GM06990 (cell line): ENCODE results near the gene TANGO2.
A peak's percentile ranks its signal among the peaks of the same experiment; 100 is the strongest.

Experiments
- DNase-seq: peaks from one replicate; pipeline ENCODE4 v3.0.0-alpha.2; 2011; ENCODE audit not compliant: insufficient read length; ENCODE audit errors: extremely low read depth
- H3K27me3 ChIP-seq: replicated peaks from 2 replicates; pipeline ENCODE4 v1.6.0; 2011; ENCODE audit warnings: low read length; ENCODE audit not compliant: control insufficient read depth, insufficient read depth
- H3K36me3 ChIP-seq: 2 replicates; pipeline ENCODE4 v1.5.1; 2011; ENCODE audit warnings: low read length; ENCODE audit not compliant: control insufficient read depth, insufficient read depth
- H3K4me3 ChIP-seq: replicated peaks from 2 replicates; pipeline ENCODE4 v1.5.1; 2011; ENCODE audit warnings: low read depth, mild to moderate bottlenecking, control low read depth, low read length
- TF ChIP-seq, protein P1 (sequence below): IDR thresholded peaks from 2 replicates; pipeline ENCODE4 v1.5.1; 2011; ENCODE audit warnings: low read length, control low read depth, mild to moderate bottlenecking, inconsistent platforms; ENCODE audit not compliant: insufficient read depth, poor library complexity, severe bottlenecking

The TANGO2 gene

DNA sequence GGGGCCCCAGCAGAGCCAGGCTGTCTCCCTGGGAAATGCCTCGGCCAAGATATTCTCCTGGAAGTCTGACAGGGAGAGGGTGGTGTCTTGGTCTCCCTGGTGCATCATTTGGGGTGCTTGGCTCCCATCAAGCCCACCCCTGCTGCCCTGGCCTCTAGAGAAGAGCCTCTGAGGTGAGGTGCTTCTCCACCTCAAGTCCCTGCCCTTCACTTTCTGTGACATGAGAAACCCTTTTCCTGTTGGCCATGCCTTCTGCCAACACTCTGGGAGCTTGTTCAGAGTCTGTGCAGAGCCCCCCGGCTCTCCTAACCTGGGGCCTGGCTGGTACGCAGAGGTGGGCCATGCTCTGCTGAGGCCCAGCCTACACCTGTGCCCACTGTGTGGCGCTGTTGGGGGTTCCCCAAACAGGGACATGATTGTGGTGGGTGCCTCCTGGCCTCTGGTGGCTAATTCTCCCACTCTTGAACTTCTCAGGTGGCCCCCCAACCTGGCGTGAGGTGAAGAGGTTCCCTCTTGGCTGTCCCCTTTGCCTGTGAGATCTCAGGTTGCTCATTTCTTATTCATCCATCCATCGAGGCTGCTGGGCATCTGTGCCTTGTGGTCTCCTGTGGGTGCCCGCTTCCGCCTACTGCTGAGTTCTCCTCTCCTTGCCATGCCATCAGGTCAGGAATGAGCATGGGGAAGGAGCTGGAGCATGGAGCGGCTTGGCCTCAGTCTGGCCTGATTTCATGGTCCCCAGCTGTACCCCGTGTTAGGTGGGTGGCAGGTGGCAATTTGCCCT lies 40.0 kb downstream of the TANGO2 start:
- no peak for DNase-seq
- Histone ChIP-seq H3K27me3 (no peaks in the 10 kb centered on the region), H3K36me3 (peaks cover 9% of the 10 kb centered on the region), H3K4me3 (no peak overlapping the region)
- TF ChIP-seq, protein P1, sequence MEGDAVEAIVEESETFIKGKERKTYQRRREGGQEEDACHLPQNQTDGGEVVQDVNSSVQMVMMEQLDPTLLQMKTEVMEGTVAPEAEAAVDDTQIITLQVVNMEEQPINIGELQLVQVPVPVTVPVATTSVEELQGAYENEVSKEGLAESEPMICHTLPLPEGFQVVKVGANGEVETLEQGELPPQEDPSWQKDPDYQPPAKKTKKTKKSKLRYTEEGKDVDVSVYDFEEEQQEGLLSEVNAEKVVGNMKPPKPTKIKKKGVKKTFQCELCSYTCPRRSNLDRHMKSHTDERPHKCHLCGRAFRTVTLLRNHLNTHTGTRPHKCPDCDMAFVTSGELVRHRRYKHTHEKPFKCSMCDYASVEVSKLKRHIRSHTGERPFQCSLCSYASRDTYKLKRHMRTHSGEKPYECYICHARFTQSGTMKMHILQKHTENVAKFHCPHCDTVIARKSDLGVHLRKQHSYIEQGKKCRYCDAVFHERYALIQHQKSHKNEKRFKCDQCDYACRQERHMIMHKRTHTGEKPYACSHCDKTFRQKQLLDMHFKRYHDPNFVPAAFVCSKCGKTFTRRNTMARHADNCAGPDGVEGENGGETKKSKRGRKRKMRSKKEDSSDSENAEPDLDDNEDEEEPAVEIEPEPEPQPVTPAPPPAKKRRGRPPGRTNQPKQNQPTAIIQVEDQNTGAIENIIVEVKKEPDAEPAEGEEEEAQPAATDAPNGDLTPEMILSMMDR, result peak; percentile 45

DNA sequence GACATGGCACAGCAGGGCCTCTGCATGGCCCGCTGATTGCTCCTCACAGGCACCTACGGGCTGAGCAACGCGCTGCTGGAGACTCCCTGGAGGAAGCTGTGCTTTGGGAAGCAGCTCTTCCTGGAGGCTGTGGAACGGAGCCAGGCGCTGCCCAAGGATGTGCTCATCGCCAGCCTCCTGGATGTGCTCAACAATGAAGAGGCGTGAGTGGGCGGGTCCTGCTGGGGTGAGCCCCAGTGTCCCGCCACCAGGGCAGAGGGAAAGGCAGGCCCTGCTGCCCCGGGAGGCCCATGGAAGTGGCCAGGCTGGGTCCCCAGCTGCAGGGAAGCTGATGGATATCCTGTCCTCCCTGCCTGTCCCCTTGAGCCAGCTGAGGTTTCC lies 40.6 kb downstream of the TANGO2 start:
- Histone ChIP-seq H3K36me3 (peaks cover 7% of the 10 kb centered on the region), H3K27me3 (no peaks in the 10 kb centered on the region), H3K4me3 (no peak overlapping the region)
- TF ChIP-seq, protein P1, result no peak
- no peak for DNase-seq

DNA sequence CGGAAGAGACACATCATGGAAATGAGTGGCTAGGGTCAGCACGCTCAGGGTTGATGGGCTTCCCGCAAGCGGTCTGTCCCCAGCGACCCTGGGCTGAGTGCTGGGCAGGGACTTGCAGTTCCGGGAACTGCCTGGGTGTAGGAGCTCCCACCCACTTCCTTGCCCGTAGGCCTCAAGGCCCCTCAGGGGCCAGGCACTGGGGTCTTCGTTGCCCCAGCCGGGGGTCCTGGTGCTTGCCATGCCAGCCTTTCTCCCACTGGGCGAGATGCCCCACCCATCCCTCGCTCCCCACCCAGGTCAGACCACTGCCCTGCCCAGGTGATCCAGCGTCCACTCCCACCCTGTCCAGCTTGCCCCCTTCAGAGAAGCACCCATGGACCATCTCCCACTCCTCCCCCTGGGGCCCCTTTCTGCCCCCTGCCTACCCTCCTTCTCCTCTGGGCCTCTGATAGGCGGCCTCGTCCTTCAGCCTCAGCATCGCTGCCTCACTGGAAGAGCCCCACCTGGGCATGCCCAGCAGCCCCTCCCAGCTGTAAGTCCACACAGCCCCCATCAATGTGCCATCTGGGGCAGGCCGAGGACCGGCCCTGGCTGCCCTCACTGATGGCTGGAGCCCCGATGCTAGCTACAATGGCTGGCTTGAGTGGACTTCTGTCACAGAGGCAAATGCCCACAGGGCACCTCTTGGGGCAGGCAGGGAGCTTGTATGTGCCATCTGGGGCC lies 41.3 kb downstream of the TANGO2 start:
- no peak for DNase-seq
- TF ChIP-seq, protein P1, result no peak
- no peaks in the 10 kb centered on the region for H3K27me3 ChIP-seq
- peaks cover 7% of the 10 kb centered on the region for H3K36me3 ChIP-seq
- no peak overlapping the region for H3K4me3 ChIP-seq

DNA sequence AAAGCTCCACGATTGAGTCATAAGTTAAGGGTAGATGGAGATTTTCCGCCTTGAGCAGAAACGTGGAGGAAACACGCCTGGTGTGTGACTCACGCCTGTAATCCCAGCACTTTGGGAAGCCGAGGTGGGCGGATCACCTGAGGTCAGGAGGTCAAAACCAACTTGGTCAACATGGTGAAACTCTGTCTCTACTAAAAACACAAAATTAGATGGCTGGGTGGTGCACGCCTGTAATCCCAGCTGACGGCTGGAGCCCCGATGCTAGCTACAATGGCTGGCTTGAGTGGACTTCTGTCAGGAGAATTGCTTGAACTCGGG lies 41.8 kb downstream of the TANGO2 start:
- no peak for DNase-seq
- H3K4me3 ChIP-seq, result no peak overlapping the region
- TF ChIP-seq, protein P1, result no peak

DNA sequence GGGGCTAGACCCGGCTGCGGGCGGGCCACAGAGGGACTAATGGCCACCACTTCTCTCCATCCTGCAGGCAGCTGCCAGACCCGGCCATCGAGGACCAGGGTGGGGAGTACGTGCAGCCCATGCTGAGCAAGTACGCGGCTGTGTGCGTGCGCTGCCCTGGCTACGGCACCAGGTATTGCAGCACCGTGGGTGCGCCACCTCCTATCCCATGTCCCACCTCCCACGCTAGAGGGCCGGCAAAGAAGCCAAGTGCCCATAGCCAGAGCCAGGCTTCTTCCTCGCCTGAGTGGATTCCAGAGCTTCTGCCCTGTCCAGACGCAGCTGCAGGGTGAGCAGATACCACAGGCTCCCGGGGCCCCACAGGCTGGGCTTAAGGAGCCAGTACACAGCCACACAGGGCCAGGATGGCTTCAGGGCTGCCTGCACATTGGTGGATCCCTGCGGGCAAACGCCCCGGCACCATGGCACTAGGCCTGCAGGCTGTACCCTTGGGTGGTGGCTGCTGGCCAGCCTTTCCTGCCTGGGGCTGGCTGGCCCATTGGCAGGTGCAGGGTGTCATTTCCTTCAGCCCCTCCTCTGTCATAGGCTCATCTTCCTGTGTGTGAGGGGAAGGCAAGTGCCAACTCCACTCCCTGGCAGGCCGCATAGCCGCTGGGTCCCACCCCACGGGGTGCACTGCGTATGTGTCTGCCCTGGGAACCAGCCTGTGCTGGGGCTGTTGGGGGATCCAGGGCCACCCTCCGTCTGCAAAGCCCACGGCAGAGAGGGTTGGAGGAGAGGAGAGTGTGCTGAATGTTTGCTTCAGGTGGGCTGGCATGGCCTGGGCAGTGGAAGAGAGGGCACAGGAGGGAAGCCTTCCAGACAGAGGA lies 42.6 kb downstream of the TANGO2 start:
- TF ChIP-seq, protein P1, result no peak

More for the DNA sequence above, 41.8 kb downstream of the TANGO2 start:
- Histone ChIP-seq H3K27me3 (no peaks in the 10 kb centered on the region), H3K36me3 (peaks cover 7% of the 10 kb centered on the region)

More for the DNA sequence above, 42.6 kb downstream of the TANGO2 start:
- H3K27me3 ChIP-seq, result no peaks in the 10 kb centered on the region
- peaks cover 7% of the 10 kb centered on the region for H3K36me3 ChIP-seq
- DNase-seq, result no peak
- H3K4me3 ChIP-seq, result no peak overlapping the region
